ENCODE measurements around the gene RBL2. TPM values are rescaled to one million over a fixed set of nuclear protein-coding genes. Genes with fewer than 3 reads are reported as not detected.

Gene RBL2
- total RNA-seq, 1 experiment from 2014 or later = 33.4 TPM

GRCh38 chr16:53413864-53414263 lies 20.4 kb upstream of the RBL2 start:
- Histone ChIP-seq H2AFZ (ENCODE audit: low read depth, low read length, poor library complexity, severe bottlenecking) (no peak overlapping the region), H3K36me3 (ENCODE audit: control insufficient read depth in 1 of 2, insufficient read depth in 2 of 2, low read length in 2 of 2) (no peaks in the 10 kb centered on the region), H3K9me2 (ENCODE audit: insufficient read depth) (no peaks in the 10 kb centered on the region), H3K27me3 (ENCODE audit: insufficient read depth, low read length) (no peaks in the 10 kb centered on the region), H4K20me1 (ENCODE audit: insufficient read depth) (no peaks in the 10 kb centered on the region), H3K27ac (ENCODE audit: low read depth, low read length) (no peak overlapping the region), H3K79me2 (ENCODE audit: insufficient read depth, low read length) (no peaks in the 10 kb centered on the region), H3K4me3 (replicated peaks in 1 of 2; ENCODE audit: low read depth in 1 of 2, low read length in 2 of 2) (no peak overlapping the region), H3K9me3 (ENCODE audit: control insufficient read depth in 1 of 2, insufficient read depth in 1 of 2, low read depth in 1 of 2, low read length in 2 of 2) (no peaks in the 10 kb centered on the region), H3K9ac (ENCODE audit: low read length) (no peak overlapping the region), H3K4me2 (ENCODE audit: low read length) (no peak overlapping the region), H3K4me1 (ENCODE audit: control insufficient read depth in 1 of 2, insufficient read depth in 2 of 2, low read length in 2 of 2) (peaks cover 3 to 9% of the 10 kb centered on the region in 2 experiments)
- no TSS peak for BruUV-seq (replicated peaks)
- ChIA-PET RAD21 (ENCODE audit: low non-redundant PET in 1 of 2, low total read pairs in 2 of 2, uncharacterized antibody in 2 of 2, unreplicated experiment in 2 of 2) (no interaction called here), CTCF (no interaction called here), POLR2A (no interaction called here)
- TF ChIP-seq TCF7L2 (IDR thresholded peaks at IDR 0.05; ENCODE audit: borderline replicate concordance, extremely low read depth, insufficient read depth, insufficient read length) (no peak), EZH2phosphoT487 (IDR thresholded peaks at IDR 0.05; ENCODE audit: borderline replicate concordance) (no peak), CBX3 (IDR thresholded peaks at IDR 0.05; ENCODE audit: low read depth) (no peak), SP1 (IDR thresholded peaks at IDR 0.05; ENCODE audit: low read depth) (no peak), ELF1 (IDR thresholded peaks at IDR 0.05; ENCODE audit: borderline replicate concordance, low read depth) (no peak), SIN3A (IDR thresholded peaks at IDR 0.05; ENCODE audit: low read depth) (no peak), ZNF274 (IDR thresholded peaks at IDR 0.05; ENCODE audit: low read depth, low read length) (no peak), POLR2A (IDR thresholded peaks at IDR 0.05; ENCODE audit: borderline replicate concordance, extremely low read depth, insufficient read depth, insufficient read length) (no peak), JUND (IDR thresholded peaks at IDR 0.05) (no peak), FOSL1 (IDR thresholded peaks at IDR 0.05; ENCODE audit: low read depth) (no peak), EZH2 (IDR thresholded peaks at IDR 0.05) (no peak), POLR2AphosphoS5 (IDR thresholded peaks at IDR 0.05; ENCODE audit: low read depth, low read length) (no peak)
- TF ChIP-seq, protein P1, sequence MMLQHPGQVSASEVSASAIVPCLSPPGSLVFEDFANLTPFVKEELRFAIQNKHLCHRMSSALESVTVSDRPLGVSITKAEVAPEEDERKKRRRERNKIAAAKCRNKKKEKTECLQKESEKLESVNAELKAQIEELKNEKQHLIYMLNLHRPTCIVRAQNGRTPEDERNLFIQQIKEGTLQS (IDR thresholded peaks at IDR 0.05) = no peak
- TF ChIP-seq, protein P2, sequence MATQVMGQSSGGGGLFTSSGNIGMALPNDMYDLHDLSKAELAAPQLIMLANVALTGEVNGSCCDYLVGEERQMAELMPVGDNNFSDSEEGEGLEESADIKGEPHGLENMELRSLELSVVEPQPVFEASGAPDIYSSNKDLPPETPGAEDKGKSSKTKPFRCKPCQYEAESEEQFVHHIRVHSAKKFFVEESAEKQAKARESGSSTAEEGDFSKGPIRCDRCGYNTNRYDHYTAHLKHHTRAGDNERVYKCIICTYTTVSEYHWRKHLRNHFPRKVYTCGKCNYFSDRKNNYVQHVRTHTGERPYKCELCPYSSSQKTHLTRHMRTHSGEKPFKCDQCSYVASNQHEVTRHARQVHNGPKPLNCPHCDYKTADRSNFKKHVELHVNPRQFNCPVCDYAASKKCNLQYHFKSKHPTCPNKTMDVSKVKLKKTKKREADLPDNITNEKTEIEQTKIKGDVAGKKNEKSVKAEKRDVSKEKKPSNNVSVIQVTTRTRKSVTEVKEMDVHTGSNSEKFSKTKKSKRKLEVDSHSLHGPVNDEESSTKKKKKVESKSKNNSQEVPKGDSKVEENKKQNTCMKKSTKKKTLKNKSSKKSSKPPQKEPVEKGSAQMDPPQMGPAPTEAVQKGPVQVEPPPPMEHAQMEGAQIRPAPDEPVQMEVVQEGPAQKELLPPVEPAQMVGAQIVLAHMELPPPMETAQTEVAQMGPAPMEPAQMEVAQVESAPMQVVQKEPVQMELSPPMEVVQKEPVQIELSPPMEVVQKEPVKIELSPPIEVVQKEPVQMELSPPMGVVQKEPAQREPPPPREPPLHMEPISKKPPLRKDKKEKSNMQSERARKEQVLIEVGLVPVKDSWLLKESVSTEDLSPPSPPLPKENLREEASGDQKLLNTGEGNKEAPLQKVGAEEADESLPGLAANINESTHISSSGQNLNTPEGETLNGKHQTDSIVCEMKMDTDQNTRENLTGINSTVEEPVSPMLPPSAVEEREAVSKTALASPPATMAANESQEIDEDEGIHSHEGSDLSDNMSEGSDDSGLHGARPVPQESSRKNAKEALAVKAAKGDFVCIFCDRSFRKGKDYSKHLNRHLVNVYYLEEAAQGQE (IDR thresholded peaks at IDR 0.05; ENCODE audit: low read depth) = no peak
- TF ChIP-seq, protein P3, sequence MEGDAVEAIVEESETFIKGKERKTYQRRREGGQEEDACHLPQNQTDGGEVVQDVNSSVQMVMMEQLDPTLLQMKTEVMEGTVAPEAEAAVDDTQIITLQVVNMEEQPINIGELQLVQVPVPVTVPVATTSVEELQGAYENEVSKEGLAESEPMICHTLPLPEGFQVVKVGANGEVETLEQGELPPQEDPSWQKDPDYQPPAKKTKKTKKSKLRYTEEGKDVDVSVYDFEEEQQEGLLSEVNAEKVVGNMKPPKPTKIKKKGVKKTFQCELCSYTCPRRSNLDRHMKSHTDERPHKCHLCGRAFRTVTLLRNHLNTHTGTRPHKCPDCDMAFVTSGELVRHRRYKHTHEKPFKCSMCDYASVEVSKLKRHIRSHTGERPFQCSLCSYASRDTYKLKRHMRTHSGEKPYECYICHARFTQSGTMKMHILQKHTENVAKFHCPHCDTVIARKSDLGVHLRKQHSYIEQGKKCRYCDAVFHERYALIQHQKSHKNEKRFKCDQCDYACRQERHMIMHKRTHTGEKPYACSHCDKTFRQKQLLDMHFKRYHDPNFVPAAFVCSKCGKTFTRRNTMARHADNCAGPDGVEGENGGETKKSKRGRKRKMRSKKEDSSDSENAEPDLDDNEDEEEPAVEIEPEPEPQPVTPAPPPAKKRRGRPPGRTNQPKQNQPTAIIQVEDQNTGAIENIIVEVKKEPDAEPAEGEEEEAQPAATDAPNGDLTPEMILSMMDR (IDR thresholded peaks at IDR 0.05 in 2 of 3, conservative IDR thresholded peaks at IDR 0.05 in 1 of 3; ENCODE audit: borderline replicate concordance in 1 of 3, insufficient read depth in 1 of 3, low read depth in 2 of 3, low read length in 2 of 3) = no peak
- TF ChIP-seq, protein P4, sequence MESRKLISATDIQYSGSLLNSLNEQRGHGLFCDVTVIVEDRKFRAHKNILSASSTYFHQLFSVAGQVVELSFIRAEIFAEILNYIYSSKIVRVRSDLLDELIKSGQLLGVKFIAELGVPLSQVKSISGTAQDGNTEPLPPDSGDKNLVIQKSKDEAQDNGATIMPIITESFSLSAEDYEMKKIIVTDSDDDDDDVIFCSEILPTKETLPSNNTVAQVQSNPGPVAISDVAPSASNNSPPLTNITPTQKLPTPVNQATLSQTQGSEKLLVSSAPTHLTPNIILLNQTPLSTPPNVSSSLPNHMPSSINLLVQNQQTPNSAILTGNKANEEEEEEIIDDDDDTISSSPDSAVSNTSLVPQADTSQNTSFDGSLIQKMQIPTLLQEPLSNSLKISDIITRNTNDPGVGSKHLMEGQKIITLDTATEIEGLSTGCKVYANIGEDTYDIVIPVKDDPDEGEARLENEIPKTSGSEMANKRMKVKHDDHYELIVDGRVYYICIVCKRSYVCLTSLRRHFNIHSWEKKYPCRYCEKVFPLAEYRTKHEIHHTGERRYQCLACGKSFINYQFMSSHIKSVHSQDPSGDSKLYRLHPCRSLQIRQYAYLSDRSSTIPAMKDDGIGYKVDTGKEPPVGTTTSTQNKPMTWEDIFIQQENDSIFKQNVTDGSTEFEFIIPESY (IDR thresholded peaks at IDR 0.05; ENCODE audit: extremely low read depth, insufficient replicate concordance, low read length) = no peak
- intact Hi-C loops (cut with micrococcal nuclease) = no loop called here
- DNase-seq (ENCODE audit: low read depth, low spot score) (no peak), ATAC-seq (no peak)
